ENCODE data around the gene RTN4. TPM values are rescaled to one million over a fixed set of nuclear protein-coding genes. Genes with fewer than 3 reads are reported as not detected.

RTN4 gene
- total RNA-seq, 1 experiment from 2014 or later, result 391 TPM

DNA sequence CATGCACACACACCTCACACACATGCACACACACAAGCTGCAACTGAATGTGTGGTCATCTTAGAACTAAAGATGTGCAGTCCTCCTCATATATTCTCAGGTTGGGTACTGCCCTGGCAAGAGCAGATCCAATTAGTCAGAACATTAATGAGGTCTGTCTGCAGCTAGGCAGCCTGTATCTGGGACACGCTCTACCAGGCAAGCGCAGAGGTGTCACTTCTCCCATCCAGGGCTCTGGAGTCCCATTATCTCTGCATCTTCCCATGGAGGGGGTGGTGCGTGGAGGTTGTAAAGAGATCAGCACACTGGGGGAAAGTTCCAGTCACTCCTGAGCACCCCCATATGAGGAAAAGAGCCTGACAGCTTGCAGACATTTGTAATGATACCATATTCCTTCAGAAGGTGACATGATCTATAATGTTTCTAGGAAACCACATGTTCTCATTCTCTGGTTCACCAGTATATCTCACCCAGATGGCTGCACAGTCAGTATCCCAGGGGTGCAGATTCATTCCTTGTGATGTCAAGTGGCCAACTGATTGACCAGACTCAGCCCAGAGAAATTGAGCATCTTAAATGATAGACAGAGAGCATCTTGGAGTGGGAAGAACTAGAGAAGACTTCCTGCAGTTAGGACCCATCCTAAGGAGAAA lies 95.4 kb downstream of the RTN4 start:
- Mint-ChIP-seq H3K36me3 (ENCODE audit: insufficient read depth, unreplicated experiment) (no peaks in the 10 kb centered on the region), H3K4me1 (ENCODE audit: insufficient read depth, unreplicated experiment) (no peaks in the 10 kb centered on the region), H3K9me3 (ENCODE audit: unreplicated experiment) (no peaks in the 10 kb centered on the region), H3K27ac (ENCODE audit: low read depth, unreplicated experiment) (no peak overlapping the region), H3K4me3 (ENCODE audit: unreplicated experiment) (no peak overlapping the region), H3K27me3 (ENCODE audit: insufficient read depth, unreplicated experiment) (no peaks in the 10 kb centered on the region)
- intact Hi-C loops (cut with micrococcal nuclease), result no loop called here
- BruUV-seq (replicated peaks), result no TSS peak
- DNase-seq (ENCODE audit: unreplicated experiment), result no peak
- ChIA-PET CTCF (no interaction called here), POLR2A (interaction anchor here (0.6 to 1.1 kb wide), 3 partner anchors 10 to 56 kb away, joined by 3 to 4 read pairs (median 3); no protein-coding TSS in a partner anchor)
- TF ChIP-seq, protein P1, sequence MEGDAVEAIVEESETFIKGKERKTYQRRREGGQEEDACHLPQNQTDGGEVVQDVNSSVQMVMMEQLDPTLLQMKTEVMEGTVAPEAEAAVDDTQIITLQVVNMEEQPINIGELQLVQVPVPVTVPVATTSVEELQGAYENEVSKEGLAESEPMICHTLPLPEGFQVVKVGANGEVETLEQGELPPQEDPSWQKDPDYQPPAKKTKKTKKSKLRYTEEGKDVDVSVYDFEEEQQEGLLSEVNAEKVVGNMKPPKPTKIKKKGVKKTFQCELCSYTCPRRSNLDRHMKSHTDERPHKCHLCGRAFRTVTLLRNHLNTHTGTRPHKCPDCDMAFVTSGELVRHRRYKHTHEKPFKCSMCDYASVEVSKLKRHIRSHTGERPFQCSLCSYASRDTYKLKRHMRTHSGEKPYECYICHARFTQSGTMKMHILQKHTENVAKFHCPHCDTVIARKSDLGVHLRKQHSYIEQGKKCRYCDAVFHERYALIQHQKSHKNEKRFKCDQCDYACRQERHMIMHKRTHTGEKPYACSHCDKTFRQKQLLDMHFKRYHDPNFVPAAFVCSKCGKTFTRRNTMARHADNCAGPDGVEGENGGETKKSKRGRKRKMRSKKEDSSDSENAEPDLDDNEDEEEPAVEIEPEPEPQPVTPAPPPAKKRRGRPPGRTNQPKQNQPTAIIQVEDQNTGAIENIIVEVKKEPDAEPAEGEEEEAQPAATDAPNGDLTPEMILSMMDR (IDR thresholded peaks at IDR 0.05; ENCODE audit: unreplicated experiment), result no peak

DNA sequence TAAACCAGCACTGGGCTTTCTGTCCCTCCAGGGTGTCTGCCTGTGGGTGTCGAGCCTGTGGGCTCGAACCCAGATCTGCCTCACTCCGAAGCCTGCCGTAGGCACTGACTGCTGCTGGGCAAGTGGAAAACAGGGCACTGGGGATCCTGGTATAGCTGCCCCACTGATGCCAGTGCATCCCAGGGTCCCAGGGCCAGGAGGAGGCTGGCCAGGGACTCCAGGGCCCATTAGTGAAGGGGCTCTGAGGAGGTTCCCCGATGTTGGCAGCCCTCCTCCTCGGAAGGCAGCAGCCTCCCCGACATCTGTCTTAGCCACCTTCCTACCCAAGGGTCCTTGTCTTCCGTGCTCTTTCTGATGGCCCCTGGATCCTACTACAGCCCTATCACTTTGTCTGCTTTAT lies 96.1 kb downstream of the RTN4 start:
- Mint-ChIP-seq H3K4me3 (ENCODE audit: unreplicated experiment) (no peak overlapping the region), H3K27me3 (ENCODE audit: insufficient read depth, unreplicated experiment) (no peaks in the 10 kb centered on the region), H3K27ac (ENCODE audit: low read depth, unreplicated experiment) (no peak overlapping the region), H3K36me3 (ENCODE audit: insufficient read depth, unreplicated experiment) (no peaks in the 10 kb centered on the region), H3K9me3 (ENCODE audit: unreplicated experiment) (no peaks in the 10 kb centered on the region), H3K4me1 (ENCODE audit: insufficient read depth, unreplicated experiment) (no peaks in the 10 kb centered on the region)
- DNase-seq (ENCODE audit: unreplicated experiment), result no peak
- TF ChIP-seq, protein P1 (IDR thresholded peaks at IDR 0.05; ENCODE audit: unreplicated experiment), result no peak
- CTCF ChIA-PET, result interaction anchor here (0.6 kb wide), 1 partner anchor 160 kb away, joined by 4 read pairs; no protein-coding TSS in a partner anchor
- intact Hi-C loops (cut with micrococcal nuclease), result no loop called here
- POLR2A ChIA-PET, result no interaction called here
- BruUV-seq (replicated peaks), result no TSS peak

DNA sequence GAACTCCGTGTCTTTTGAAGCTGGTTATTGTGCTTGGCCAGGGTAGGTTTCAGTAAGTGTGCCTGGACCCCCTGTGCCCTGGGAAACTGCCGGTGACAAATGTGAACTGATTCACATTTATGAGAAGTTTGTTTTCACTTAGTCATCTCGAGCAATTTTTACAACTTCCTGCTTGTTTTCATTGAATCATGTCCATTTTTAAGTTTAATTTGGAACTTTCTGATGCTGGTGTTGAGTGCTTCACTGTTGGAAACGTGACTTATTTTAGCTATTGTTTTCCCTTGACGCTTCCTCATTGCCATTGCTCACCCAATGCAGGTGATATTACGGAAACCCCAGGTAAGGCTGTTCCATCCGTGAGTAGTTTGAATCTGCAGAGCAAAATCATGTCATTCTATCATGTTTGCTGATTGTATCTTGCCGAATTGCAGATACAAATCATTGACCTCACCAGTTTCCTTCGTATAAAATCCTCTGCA lies 97.2 kb downstream of the RTN4 start:
- Mint-ChIP-seq H3K27me3 (ENCODE audit: insufficient read depth, unreplicated experiment) (no peaks in the 10 kb centered on the region), H3K9me3 (ENCODE audit: unreplicated experiment) (no peaks in the 10 kb centered on the region), H3K27ac (ENCODE audit: low read depth, unreplicated experiment) (no peak overlapping the region), H3K36me3 (ENCODE audit: insufficient read depth, unreplicated experiment) (no peaks in the 10 kb centered on the region), H3K4me1 (ENCODE audit: insufficient read depth, unreplicated experiment) (no peaks in the 10 kb centered on the region), H3K4me3 (ENCODE audit: unreplicated experiment) (no peak overlapping the region)
- ChIA-PET CTCF (interaction anchor here (0.7 to 1.1 kb wide), 5 partner anchors 8 to 215 kb away, joined by 3 to 5 read pairs (median 3); no protein-coding TSS in a partner anchor), POLR2A (no interaction called here)
- TF ChIP-seq, protein P1 (IDR thresholded peaks at IDR 0.05; ENCODE audit: unreplicated experiment), result no peak
- BruUV-seq (replicated peaks), result no TSS peak
- peak; percentile 28 for DNase-seq (ENCODE audit: unreplicated experiment)
- intact Hi-C loops (cut with micrococcal nuclease), result no loop called here

DNA sequence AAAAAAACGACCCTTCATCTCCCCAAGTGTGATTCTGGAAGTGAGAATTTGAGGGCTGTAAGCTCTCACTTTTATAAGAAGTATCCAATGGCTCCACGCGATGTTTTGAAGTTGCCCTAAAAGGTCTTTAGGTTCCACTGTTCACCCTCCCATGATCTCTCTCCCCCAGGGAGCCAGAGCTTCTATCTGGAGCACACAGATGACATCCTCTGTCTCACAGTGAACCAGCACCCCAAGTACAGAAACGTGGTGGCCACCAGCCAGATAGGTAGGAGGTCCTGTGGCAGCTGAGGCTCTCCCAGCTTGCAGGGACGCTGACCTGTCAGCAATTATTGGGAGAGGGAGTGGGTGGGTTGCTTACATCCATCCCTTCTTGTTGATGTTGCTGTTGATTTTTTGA lies 97.8 kb downstream of the RTN4 start:
- DNase-seq (ENCODE audit: unreplicated experiment), result no peak
- no TSS peak for BruUV-seq (replicated peaks)
- CTCF ChIA-PET, result interaction anchor here (0.7 to 1.1 kb wide), 5 partner anchors 9 to 216 kb away, joined by 3 to 5 read pairs (median 3); no protein-coding TSS in a partner anchor
- TF ChIP-seq, protein P1 (IDR thresholded peaks at IDR 0.05; ENCODE audit: unreplicated experiment), result no peak
- H3K4me3 Mint-ChIP-seq (ENCODE audit: unreplicated experiment), result no peak overlapping the region
- H3K4me1 Mint-ChIP-seq (ENCODE audit: insufficient read depth, unreplicated experiment), result no peaks in the 10 kb centered on the region
- H3K9me3 Mint-ChIP-seq (ENCODE audit: unreplicated experiment), result no peaks in the 10 kb centered on the region
- no peak overlapping the region for H3K27ac Mint-ChIP-seq (ENCODE audit: low read depth, unreplicated experiment)
- intact Hi-C loops (cut with micrococcal nuclease), result no loop called here
- no peaks in the 10 kb centered on the region for H3K36me3 Mint-ChIP-seq (ENCODE audit: insufficient read depth, unreplicated experiment)
- POLR2A ChIA-PET, result no interaction called here
- no peaks in the 10 kb centered on the region for H3K27me3 Mint-ChIP-seq (ENCODE audit: insufficient read depth, unreplicated experiment)

All from MCF 10A (cell line).